Esophagus squamous epithelium (tissue), 5 donors: ENCODE results near the gene WNT5A. TPM values are rescaled to one million over a fixed set of nuclear protein-coding genes. Genes with fewer than 3 reads are reported as not detected.

Experiments used
- DNase-seq: peaks from one replicate; lab custom pipeline; 2025; lab: John Stamatoyannopoulos, UW
- H3K27ac ChIP-seq, 4 donors: fragments of 200-600 bp; sonication (generic); one replicate each; pipeline ENCODE4 v1.5.1; 2016 to 2019; ENCODE audit warnings: mild to moderate bottlenecking in 1 of 4
- H3K27me3 ChIP-seq, 4 donors: fragments of 200-600 bp; sonication (generic); 1 replicate in 3 of 4; 2 replicates in 1 of 4; pipeline versions ENCODE4 v1.5.1 to v1.6.0; 2017 to 2021; ENCODE audit warnings: antibody characterized with exemption in 1 of 4
- H3K36me3 ChIP-seq, 3 donors: fragments of 200-600 bp; sonication (generic); one replicate each; pipeline ENCODE4 v1.5.1; 2016 to 2019
- H3K4me1 ChIP-seq, 3 donors: fragments of 200-600 bp; sonication (generic); one replicate each; pipeline ENCODE4 v1.5.1; 2017 to 2019
- H3K4me3 ChIP-seq, 4 donors: fragments of 200-600 bp; sonication (generic); 1 replicate in 3 of 4; 2 replicates in 1 of 4; pipeline ENCODE4 v1.5.1; 2016 to 2019; ENCODE audit warnings: mild to moderate bottlenecking in 2 of 4, moderate library complexity in 1 of 4
- H3K9me3 ChIP-seq, 3 donors: fragments of 200-600 bp; sonication (generic); one replicate each; pipeline ENCODE4 v1.5.1; 2016 to 2019
- CTCF ChIP-seq, 6 experiments: fragments of 450-650 bp in 4 of 6; fragments of 200-600 bp in 2 of 6; sonication (generic) in 2 of 6; IDR thresholded peaks; one replicate each; pipeline ENCODE4 v1.5.1; 2016 to 2019; ENCODE audit warnings: antibody characterized with exemption in 6 of 6, mild to moderate bottlenecking in 4 of 6, moderate library complexity in 4 of 6
- POLR2A ChIP-seq, 4 donors: fragments of 450-650 bp; IDR thresholded peaks; one replicate each; pipeline ENCODE4 v1.6.1; 2017; ENCODE audit warnings: antibody characterized with exemption in 4 of 4, mild to moderate bottlenecking in 4 of 4, moderate library complexity in 3 of 4
- WGBS, 2 donors: methylation state at CpG; one replicate each; pipeline ENCODE4 v1.1.5; 2018; 5-methylcytosine and 5-hydroxymethylcytosine counted together
- intact Hi-C: fragments of 100-400 bp; cut with DNase I; formaldehyde crosslinking; loops from one replicate; pipeline ENCODE4 v1.15.0; 2022
- total RNA-seq, 4 donors: library from RNA; depleted of rRNA; stranded (reverse); fragments of >200 nt; gene quantifications; one replicate each; pipeline ENCODE4 v1.1.0, GENCODE V29; 2016
- donor health status: DM: yes; HTN: yes; CAD: no.

Gene WNT5A
- total RNA-seq, 4 donors from 2014 or later = 15.8 to 90.4 (median 30.7) TPM

GRCh38 chr3:55498520-55498919, 11.4 kb upstream of the WNT5A start:
- Histone ChIP-seq H3K4me3 (no peak overlapping the region), H3K9me3 (no peaks in the 10 kb centered on the region), H3K4me1 (peaks cover 0 to 19% (median 0%) of the 10 kb centered on the region in 3 donors), H3K36me3 (no peaks in the 10 kb centered on the region), H3K27me3 (no peaks in the 10 kb centered on the region), H3K27ac (no peak overlapping the region)
- TF ChIP-seq CTCF (IDR thresholded peaks at IDR 0.05) = no peak
- no peak for TF ChIP-seq POLR2A (IDR thresholded peaks at IDR 0.05)
- WGBS, 2 donors = 82 to 86% methylated on average over 4 of the region's 4 CpGs
- no peak for DNase-seq
- intact Hi-C loops = no loop called here

- no peaks in the 10 kb centered on the region for H3K27me3 ChIP-seq
- H3K9me3 ChIP-seq = no peaks in the 10 kb centered on the region
- no peak overlapping the region for H3K27ac ChIP-seq
- peaks cover 0 to 8% (median 0%) of the 10 kb centered on the region in 3 donors for H3K4me1 ChIP-seq
- DNase-seq = no peak
- no peak for TF ChIP-seq CTCF (IDR thresholded peaks at IDR 0.05)
- no peak for TF ChIP-seq POLR2A (IDR thresholded peaks at IDR 0.05)
- no peaks in the 10 kb centered on the region for H3K36me3 ChIP-seq
- intact Hi-C loops = no loop called here
- H3K4me3 ChIP-seq = no peak overlapping the region
Observed at GRCh38 chr3:55497250-55497649, 10.1 kb upstream of the WNT5A start.

DNA sequence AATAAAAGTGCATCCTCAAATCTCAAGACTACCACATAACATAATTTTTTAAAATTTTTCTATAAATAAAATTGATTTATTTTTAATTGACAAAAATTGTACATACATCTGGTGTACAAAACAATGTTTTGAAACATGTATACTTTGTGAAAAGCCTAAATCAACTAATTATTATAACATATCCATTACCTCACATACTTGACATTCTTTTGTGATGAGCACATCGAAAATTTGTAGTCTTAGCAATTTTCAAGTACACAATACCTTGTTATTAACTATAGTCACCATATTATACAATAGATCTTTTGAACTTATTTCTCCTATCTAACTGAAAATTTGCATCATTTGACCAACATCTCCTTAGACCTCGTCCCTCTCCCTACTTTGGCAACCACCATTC, 7.9 kb upstream of the WNT5A start:
- Histone ChIP-seq H3K4me1 (peaks cover 8 to 20% (median 11%) of the 10 kb centered on the region in 3 donors), H3K4me3 (no peak overlapping the region), H3K36me3 (no peaks in the 10 kb centered on the region), H3K9me3 (no peaks in the 10 kb centered on the region), H3K27ac (no peak overlapping the region), H3K27me3 (no peaks in the 10 kb centered on the region)
- intact Hi-C loops = no loop called here
- 64 to 67% methylated on average over 2 of the region's 2 CpGs for WGBS, 2 donors
- no peak for TF ChIP-seq CTCF (IDR thresholded peaks at IDR 0.05)
- no peak for TF ChIP-seq POLR2A (IDR thresholded peaks at IDR 0.05)
- DNase-seq = no peak

DNA sequence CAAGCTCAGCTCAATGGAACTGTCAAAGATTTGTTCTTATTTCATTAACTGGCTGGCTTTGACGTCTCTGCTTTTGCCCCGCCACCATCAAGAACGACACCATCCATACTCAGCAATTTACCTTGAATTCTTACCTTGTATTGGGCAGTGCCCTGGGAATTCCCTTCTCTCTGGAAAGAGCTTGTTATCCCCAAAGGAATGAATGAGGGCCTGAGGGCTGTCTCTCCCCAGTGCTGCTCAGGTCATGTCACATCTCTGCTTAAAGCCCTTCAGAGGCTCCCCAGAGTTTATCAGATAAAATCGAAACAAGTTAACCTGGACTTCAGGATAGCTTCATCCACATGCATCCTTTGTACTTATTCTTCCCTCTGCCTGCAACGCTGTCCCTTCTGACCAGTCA, 5.9 kb upstream of the WNT5A start:
- Histone ChIP-seq H3K36me3 (no peaks in the 10 kb centered on the region), H3K27ac (no peak overlapping the region), H3K4me1 (peaks cover 20 to 36% (median 23%) of the 10 kb centered on the region in 3 donors), H3K9me3 (no peaks in the 10 kb centered on the region), H3K4me3 (no peak overlapping the region), H3K27me3 (peaks cover 0 to 16% (median 0%) of the 10 kb centered on the region in 4 donors)
- intact Hi-C loops = no loop called here
- TF ChIP-seq POLR2A (IDR thresholded peaks at IDR 0.05) = no peak
- TF ChIP-seq CTCF (IDR thresholded peaks at IDR 0.05) = no peak
- DNase-seq = no peak
- 89 to 94% methylated on average over 5 of the region's 5 CpGs for WGBS, 2 donors

DNA sequence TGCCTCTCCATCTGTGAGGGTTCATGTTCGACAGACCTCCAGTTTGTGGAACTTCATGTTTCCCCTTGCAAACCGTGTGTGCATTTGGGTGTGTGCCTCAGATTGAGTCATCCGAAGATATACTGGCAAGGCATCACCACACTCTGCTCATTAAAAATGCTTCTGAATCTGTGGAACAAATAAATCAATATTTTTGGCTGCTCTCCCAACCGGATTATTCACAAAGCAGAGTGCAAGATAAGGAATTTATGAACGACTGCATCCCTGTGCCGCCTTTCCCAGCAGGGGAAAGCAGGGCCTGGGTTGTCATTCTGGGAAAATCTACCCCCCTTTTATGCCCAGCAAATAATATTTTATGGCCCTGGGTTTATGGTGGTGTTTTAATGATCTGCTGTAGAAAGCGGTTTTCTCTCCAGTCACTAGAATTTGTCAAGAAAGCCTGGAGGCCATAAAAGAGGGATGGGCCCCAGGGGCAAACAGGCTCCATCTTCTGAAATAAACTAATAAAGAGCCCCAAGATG, 4.2 kb upstream of the WNT5A start:
- intact Hi-C loops = no loop called here

More for the DNA sequence above, 4.2 kb upstream of the WNT5A start:
- TF ChIP-seq CTCF (IDR thresholded peaks at IDR 0.05) (no peak), POLR2A (IDR thresholded peaks at IDR 0.05) (no peak)
- DNase-seq = no peak
- WGBS, 2 donors = 26 to 28% methylated on average over 6 to 7 of the region's 7 CpGs
- Histone ChIP-seq H3K36me3 (no peaks in the 10 kb centered on the region), H3K4me1 (peaks cover 20 to 45% (median 23%) of the 10 kb centered on the region in 3 donors), H3K4me3 (no peak overlapping the region), H3K27ac (peak overlapping the region in 1 of 4 donors; percentile 56), H3K9me3 (no peaks in the 10 kb centered on the region), H3K27me3 (peaks cover 0 to 33% (median 0%) of the 10 kb centered on the region in 4 donors)
